Esophagus muscularis mucosa (tissue), 4 donors: ENCODE results near the gene MGLL. TPM values are rescaled to one million over a fixed set of nuclear protein-coding genes. Genes with fewer than 3 reads are reported as not detected.

ENCODE experiments used
- DNase-seq: peaks from one replicate; pipeline ENCODE4 v3.0.0-alpha.2; 2017; ENCODE audit errors: extremely low spot score
- H3K27ac ChIP-seq, 4 donors: fragments of 200-600 bp; sonication (generic); replicated peaks in 1 of 4; 1 replicate in 3 of 4; 2 replicates in 1 of 4; pipeline ENCODE4 v1.5.1; 2016 to 2019; ENCODE audit warnings: mild to moderate bottlenecking in 1 of 4
- H3K27me3 ChIP-seq, 4 donors: fragments of 200-600 bp; sonication (generic); one replicate each; pipeline versions ENCODE4 v1.5.1 to v1.6.0; 2016 to 2019
- H3K36me3 ChIP-seq, 4 donors: fragments of 200-600 bp; sonication (generic); one replicate each; pipeline ENCODE4 v1.5.1; 2016 to 2019
- H3K4me1 ChIP-seq, 4 donors: fragments of 200-600 bp; sonication (generic); one replicate each; pipeline ENCODE4 v1.5.1; 2016 to 2019
- H3K4me3 ChIP-seq, 4 donors: fragments of 200-600 bp; sonication (generic); 1 replicate in 2 of 4; 2 replicates in 2 of 4; pipeline ENCODE4 v1.5.1; 2016 to 2019; ENCODE audit warnings: mild to moderate bottlenecking in 4 of 4, moderate library complexity in 1 of 4
- H3K9me3 ChIP-seq, 4 donors: fragments of 200-600 bp; sonication (generic); 1 replicate in 3 of 4; 2 replicates in 1 of 4; pipeline ENCODE4 v1.5.1; 2016 to 2019
- EP300 ChIP-seq: sonication (generic); formaldehyde crosslinking; IDR thresholded peaks from one replicate; pipeline ENCODE4 v1.6.1; 2017; ENCODE audit warnings: antibody characterized with exemption
- POLR2A ChIP-seq: fragments of 450-650 bp; IDR thresholded peaks from one replicate; pipeline ENCODE4 v1.6.1; 2017; ENCODE audit warnings: antibody characterized with exemption, moderate library complexity, mild to moderate bottlenecking, low read depth
- POLR2AphosphoS5 ChIP-seq, 2 donors: sonication (generic); formaldehyde crosslinking; IDR thresholded peaks; one replicate each; pipeline ENCODE4 v1.6.1; 2017; ENCODE audit warnings: antibody characterized with exemption in 2 of 2
- WGBS: methylation state at CpG from one replicate; pipeline ENCODE4 v1.1.5; 2018; 5-methylcytosine and 5-hydroxymethylcytosine counted together
- intact Hi-C: fragments of 100-400 bp; cut with DNase I; formaldehyde crosslinking; loops from one replicate; pipeline ENCODE4 v1.15.1; 2023
- total RNA-seq, 4 donors: library from RNA; depleted of rRNA; stranded (reverse); fragments of >200 nt; gene quantifications; one replicate each; pipeline versions ENCODE4 v1.1.0 to v1.2.1, GENCODE V29; 2016
- TF ChIP-seq, protein P1 (sequence below), 3 experiments: fragments of 200-600 bp in 2 of 3; fragments of 450-650 bp in 1 of 3; sonication (generic) in 2 of 3; IDR thresholded peaks; one replicate each; pipeline ENCODE4 v1.5.1; 2017 to 2019; ENCODE audit warnings: antibody characterized with exemption in 3 of 3, mild to moderate bottlenecking in 2 of 3, moderate library complexity in 1 of 3

The MGLL gene
- total RNA-seq, 4 donors from 2014 or later, result 56.5 to 155 (median 80.7) TPM

DNA sequence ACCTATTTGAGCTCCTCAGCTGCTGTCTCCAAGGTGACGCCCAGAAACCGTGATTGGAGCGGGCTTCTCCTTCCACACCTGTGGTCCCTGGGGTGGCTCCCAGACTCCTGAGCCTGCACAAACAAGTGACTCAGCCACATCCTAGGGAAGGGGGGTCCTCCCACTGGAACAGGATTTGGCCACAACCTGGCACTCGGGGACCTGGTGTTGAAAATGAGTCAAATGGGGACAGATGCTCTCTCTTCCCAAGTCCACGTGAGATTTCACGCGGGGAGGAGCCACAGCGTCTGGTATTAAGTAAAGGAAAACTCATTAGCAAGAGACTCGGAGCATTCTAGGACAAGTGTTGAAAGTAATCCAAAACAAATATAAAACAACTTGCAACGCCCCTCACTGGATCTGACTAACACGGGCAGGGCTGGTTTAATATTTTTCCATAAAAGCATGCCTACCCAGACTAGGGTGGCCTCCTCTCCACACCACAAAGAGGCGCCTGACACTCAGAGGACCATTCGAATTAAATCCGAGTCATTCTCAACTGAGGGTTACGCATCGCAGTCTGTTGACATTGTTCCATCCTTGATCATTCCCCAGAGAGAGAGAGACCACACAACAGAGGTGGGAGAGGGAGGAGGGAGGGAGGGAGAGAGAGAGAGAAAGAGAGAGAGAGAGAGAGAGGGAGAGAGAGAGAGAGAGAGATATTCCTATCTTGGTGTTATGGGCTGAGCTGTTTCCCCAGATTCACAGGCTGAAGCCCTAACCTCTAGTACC lies 74.4 kb downstream of the MGLL start:
- no peak for DNase-seq
- TF ChIP-seq POLR2AphosphoS5 (IDR thresholded peaks at IDR 0.05) (peak; percentile 53 to 74), POLR2A (no peak)
- TF ChIP-seq, protein P1, sequence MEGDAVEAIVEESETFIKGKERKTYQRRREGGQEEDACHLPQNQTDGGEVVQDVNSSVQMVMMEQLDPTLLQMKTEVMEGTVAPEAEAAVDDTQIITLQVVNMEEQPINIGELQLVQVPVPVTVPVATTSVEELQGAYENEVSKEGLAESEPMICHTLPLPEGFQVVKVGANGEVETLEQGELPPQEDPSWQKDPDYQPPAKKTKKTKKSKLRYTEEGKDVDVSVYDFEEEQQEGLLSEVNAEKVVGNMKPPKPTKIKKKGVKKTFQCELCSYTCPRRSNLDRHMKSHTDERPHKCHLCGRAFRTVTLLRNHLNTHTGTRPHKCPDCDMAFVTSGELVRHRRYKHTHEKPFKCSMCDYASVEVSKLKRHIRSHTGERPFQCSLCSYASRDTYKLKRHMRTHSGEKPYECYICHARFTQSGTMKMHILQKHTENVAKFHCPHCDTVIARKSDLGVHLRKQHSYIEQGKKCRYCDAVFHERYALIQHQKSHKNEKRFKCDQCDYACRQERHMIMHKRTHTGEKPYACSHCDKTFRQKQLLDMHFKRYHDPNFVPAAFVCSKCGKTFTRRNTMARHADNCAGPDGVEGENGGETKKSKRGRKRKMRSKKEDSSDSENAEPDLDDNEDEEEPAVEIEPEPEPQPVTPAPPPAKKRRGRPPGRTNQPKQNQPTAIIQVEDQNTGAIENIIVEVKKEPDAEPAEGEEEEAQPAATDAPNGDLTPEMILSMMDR (IDR thresholded peaks at IDR 0.05), result peak; percentile 5 to 8 (median 6)
- Histone ChIP-seq H3K4me3 (no peak overlapping the region), H3K27ac (peak overlapping the region; percentile 68 to 79 (median 76)), H3K4me1 (peaks cover 63 to 84% (median 83%) of the 10 kb centered on the region in 4 donors), H3K27me3 (no peaks in the 10 kb centered on the region), H3K36me3 (no peaks in the 10 kb centered on the region), H3K9me3 (no peaks in the 10 kb centered on the region)
- intact Hi-C loops, result loop anchor here (5.0 kb wide), 1 partner anchor 74 kb away; the partner anchor contains the start of gene MGLL
- WGBS, result 41% methylated on average over 13 of the region's 16 CpGs

DNA sequence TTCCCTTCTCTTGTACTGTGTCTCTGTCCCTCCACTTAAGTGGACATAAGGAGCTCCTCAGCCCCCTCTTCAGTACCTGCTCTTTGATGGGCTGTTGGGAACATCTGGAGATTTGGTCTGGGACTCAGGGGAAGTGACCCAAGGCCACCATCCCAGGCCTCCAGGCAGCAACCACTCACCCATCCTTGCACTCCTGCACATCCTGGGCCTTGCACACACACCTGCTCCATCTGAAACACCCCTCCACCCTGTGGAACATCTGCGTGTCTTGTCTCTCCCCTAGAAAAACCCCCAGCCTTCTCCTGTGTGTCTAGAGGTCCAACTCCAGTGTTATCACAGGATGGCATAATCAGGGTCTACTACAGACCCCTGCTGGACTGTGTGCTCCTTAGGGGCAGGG lies 75.2 kb downstream of the MGLL start:
- DNase-seq, result no peak
- no peaks in the 10 kb centered on the region for H3K27me3 ChIP-seq
- no peak for TF ChIP-seq POLR2AphosphoS5 (IDR thresholded peaks at IDR 0.05)
- TF ChIP-seq, protein P1 (IDR thresholded peaks at IDR 0.05), result no peak
- no peak for TF ChIP-seq POLR2A
- no peak for TF ChIP-seq EP300
- no peak overlapping the region for H3K4me3 ChIP-seq
- H3K4me1 ChIP-seq, result peaks cover 68 to 90% (median 88%) of the 10 kb centered on the region in 4 donors
- intact Hi-C loops, result loop anchor here (5.0 kb wide), 1 partner anchor 75 kb away; the partner anchor contains the start of gene MGLL
- no peaks in the 10 kb centered on the region for H3K9me3 ChIP-seq
- H3K36me3 ChIP-seq, result no peaks in the 10 kb centered on the region
- H3K27ac ChIP-seq, result peak overlapping the region; percentile 68 to 79 (median 76)
- WGBS, result 100% methylated on average over 1 of the region's 1 CpG

DNA sequence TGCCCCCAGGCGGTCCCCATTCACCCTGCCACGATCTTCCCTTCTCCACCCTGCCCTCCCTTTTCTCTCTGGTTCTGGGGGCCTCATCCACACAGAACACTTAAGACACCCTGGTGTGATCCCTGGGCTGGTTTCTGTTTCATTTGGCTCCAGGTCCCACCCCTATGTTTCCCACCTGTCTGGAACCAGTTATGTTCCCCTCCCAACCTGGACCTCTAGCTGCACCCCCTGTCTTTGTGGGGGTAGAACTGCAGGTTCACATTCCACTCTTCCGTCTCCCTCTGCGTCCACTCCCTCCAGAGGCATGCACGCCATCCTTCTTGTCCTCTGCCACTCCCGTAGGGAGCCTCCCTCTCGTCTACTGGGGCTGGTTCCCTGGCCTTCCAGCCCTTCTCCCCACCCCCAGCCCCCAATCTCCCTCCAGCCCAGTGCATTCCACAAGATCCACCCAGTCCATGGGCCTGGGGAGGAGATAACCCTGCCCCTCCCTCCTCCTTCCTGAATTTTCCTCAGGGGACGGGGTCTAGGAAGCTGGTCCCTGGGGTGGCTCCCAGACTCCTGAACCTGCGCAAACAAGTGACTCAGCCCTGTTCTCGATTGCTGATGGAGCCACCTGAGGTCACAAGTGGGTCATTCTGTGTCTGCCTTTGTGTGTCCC lies 75.8 kb downstream of the MGLL start:
- Histone ChIP-seq H3K4me3 (no peak overlapping the region), H3K27me3 (no peaks in the 10 kb centered on the region), H3K36me3 (no peaks in the 10 kb centered on the region), H3K9me3 (no peaks in the 10 kb centered on the region), H3K27ac (peak overlapping the region; percentile 68 to 79 (median 76)), H3K4me1 (peaks cover 68 to 90% (median 88%) of the 10 kb centered on the region in 4 donors)
- no peak for TF ChIP-seq EP300
- peak in 1 of 2 donors; percentile 14 for TF ChIP-seq POLR2AphosphoS5 (IDR thresholded peaks at IDR 0.05)
- TF ChIP-seq, protein P1 (IDR thresholded peaks at IDR 0.05), result peak; percentile 9 to 18 (median 18)
- no peak for TF ChIP-seq POLR2A
- no peak for DNase-seq
- 93% methylated on average over 10 of the region's 10 CpGs for WGBS
- intact Hi-C loops, result loop anchor here (5.0 kb wide), 1 partner anchor 76 kb away; the partner anchor contains the start of gene MGLL

DNA sequence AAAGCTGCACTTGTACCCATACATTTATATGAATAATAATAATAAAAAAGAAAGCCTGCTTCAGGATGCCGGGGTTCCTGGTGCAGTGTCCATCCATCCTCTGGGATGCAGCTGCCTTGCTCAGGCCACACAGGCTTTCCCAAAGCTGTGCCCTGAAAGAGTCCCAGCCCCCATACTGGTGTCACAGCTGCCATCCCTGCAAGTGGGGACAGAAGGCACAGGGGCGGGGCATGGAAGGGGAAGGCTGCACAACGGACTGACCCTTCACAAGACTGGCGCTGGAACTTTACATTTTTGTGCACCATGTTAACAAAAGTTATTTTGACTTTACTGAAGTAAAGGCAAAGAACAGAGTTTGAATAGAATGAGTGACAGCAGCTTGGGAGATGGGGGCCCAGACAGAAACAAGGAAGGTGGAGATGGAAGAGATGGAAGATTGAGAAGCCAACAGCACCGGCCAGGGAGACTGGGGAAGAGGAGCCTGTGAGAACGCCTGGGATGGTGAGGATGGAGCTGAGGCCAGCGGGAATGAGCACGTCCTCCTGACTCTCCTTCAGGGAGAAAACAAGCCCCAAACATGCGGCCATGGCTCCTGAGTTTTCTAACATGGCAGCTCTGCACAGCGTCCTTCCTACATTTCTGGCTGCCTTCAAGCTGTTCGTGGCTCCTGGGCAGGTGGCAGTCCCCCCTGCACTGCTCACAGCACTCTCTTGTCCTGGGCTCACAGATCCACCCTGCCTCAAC lies 76.5 kb downstream of the MGLL start:
- Histone ChIP-seq H3K9me3 (no peaks in the 10 kb centered on the region), H3K27ac (peak overlapping the region; percentile 68 to 79 (median 76)), H3K36me3 (no peaks in the 10 kb centered on the region), H3K27me3 (no peaks in the 10 kb centered on the region), H3K4me1 (peaks cover 65 to 88% (median 82%) of the 10 kb centered on the region in 4 donors), H3K4me3 (no peak overlapping the region)
- TF ChIP-seq EP300, result no peak
- TF ChIP-seq, protein P1 (IDR thresholded peaks at IDR 0.05), result no peak
- no peak for TF ChIP-seq POLR2A
- no peak for TF ChIP-seq POLR2AphosphoS5 (IDR thresholded peaks at IDR 0.05)
- DNase-seq, result no peak
- 85% methylated on average over 11 of the region's 11 CpGs for WGBS
- intact Hi-C loops, result loop anchor here (5.0 kb wide), 1 partner anchor 76 kb away; the partner anchor contains the start of gene MGLL
